Nephron (organoid): Measurements from ENCODE around the gene ZMYND10.

ENCODE experiments used
- H3K27ac Mint-ChIP-seq, 3 experiments: 2 replicates each; pipeline ENCODE4 v1.8.0; 2020; ENCODE audit warnings: mixed read lengths in 3 of 3, mild to moderate bottlenecking in 2 of 3, moderate library complexity in 1 of 3
- H3K27me3 Mint-ChIP-seq: 2 replicates; pipeline ENCODE4 v1.8.0; 2021; ENCODE audit warnings: low read depth, mild to moderate bottlenecking, moderate library complexity, mixed read lengths
- H3K36me3 Mint-ChIP-seq: 2 replicates; pipeline ENCODE4 v1.8.0; 2020; ENCODE audit warnings: low read depth, mixed read lengths
- H3K4me1 Mint-ChIP-seq: 2 replicates; pipeline ENCODE4 v1.8.0; 2020; ENCODE audit warnings: mixed read lengths
- H3K4me3 Mint-ChIP-seq, 3 experiments: 2 replicates each; pipeline ENCODE4 v1.8.0; 2020; ENCODE audit warnings: mild to moderate bottlenecking in 3 of 3, mixed read lengths in 3 of 3, moderate library complexity in 2 of 3
- H3K9me3 Mint-ChIP-seq: 2 replicates; pipeline ENCODE4 v1.8.0; 2020; ENCODE audit warnings: mixed read lengths
- CTCF ChIP-seq, 3 experiments: fragments of 200-600 bp; sonication (generic); IDR thresholded peaks; one replicate each; pipeline ENCODE4 v1.5.0; 2021; ENCODE audit warnings: antibody characterized with exemption in 3 of 3; ENCODE audit not compliant: unreplicated experiment in 3 of 3

Gene ZMYND10

GRCh38 chr3:50354850-50355249 lies 9.3 kb upstream of the ZMYND10 start:
- no peak overlapping the region for H3K27ac Mint-ChIP-seq
- peak overlapping the region in 2 of 3 experiments; percentile 15 to 38 for H3K4me3 Mint-ChIP-seq
- peaks cover 18% of the 10 kb centered on the region for H3K36me3 Mint-ChIP-seq
- peaks cover 47% of the 10 kb centered on the region for H3K4me1 Mint-ChIP-seq
- TF ChIP-seq CTCF (IDR thresholded peaks at IDR 0.05; ENCODE audit: unreplicated experiment in 3 of 3), result no peak
- no peaks in the 10 kb centered on the region for H3K9me3 Mint-ChIP-seq
- no peaks in the 10 kb centered on the region for H3K27me3 Mint-ChIP-seq

GRCh38 chr3:50354186-50354764 lies 8.7 kb upstream of the ZMYND10 start:
- Mint-ChIP-seq H3K36me3 (peaks cover 18% of the 10 kb centered on the region), H3K9me3 (no peaks in the 10 kb centered on the region), H3K4me1 (peaks cover 43% of the 10 kb centered on the region), H3K4me3 (peak overlapping the region; percentile 2 to 24 (median 18)), H3K27ac (no peak overlapping the region), H3K27me3 (no peaks in the 10 kb centered on the region)
- TF ChIP-seq CTCF (IDR thresholded peaks at IDR 0.05; ENCODE audit: unreplicated experiment in 3 of 3), result no peak

GRCh38 chr3:50353245-50354004 lies 7.9 kb upstream of the ZMYND10 start:
- no peak overlapping the region for H3K27ac Mint-ChIP-seq
- H3K4me3 Mint-ChIP-seq, result peak overlapping the region; percentile 27 to 71 (median 61)
- peaks cover 41% of the 10 kb centered on the region for H3K4me1 Mint-ChIP-seq
- no peaks in the 10 kb centered on the region for H3K27me3 Mint-ChIP-seq
- no peak for TF ChIP-seq CTCF (IDR thresholded peaks at IDR 0.05; ENCODE audit: unreplicated experiment in 3 of 3)
- peaks cover 18% of the 10 kb centered on the region for H3K36me3 Mint-ChIP-seq
- H3K9me3 Mint-ChIP-seq, result no peaks in the 10 kb centered on the region

GRCh38 chr3:50352781-50353180 lies 7.2 kb upstream of the ZMYND10 start:
- Mint-ChIP-seq H3K27me3 (no peaks in the 10 kb centered on the region), H3K9me3 (no peaks in the 10 kb centered on the region), H3K4me1 (peaks cover 36% of the 10 kb centered on the region), H3K36me3 (peaks cover 14% of the 10 kb centered on the region), H3K27ac (no peak overlapping the region), H3K4me3 (peak overlapping the region; percentile 55 to 71 (median 68))
- peak in 1 of 3 experiments; percentile 13 for TF ChIP-seq CTCF (IDR thresholded peaks at IDR 0.05; ENCODE audit: unreplicated experiment in 3 of 3)

GRCh38 chr3:50351323-50351697 lies 5.8 kb upstream of the ZMYND10 start:
- H3K27me3 Mint-ChIP-seq, result no peaks in the 10 kb centered on the region
- peak overlapping the region in 2 of 3 experiments; percentile 93 to 97 for H3K27ac Mint-ChIP-seq
- peaks cover 14% of the 10 kb centered on the region for H3K36me3 Mint-ChIP-seq
- H3K9me3 Mint-ChIP-seq, result no peaks in the 10 kb centered on the region
- peaks cover 25% of the 10 kb centered on the region for H3K4me1 Mint-ChIP-seq
- peak overlapping the region; percentile 96 to 97 (median 97) for H3K4me3 Mint-ChIP-seq
- no peak for TF ChIP-seq CTCF (IDR thresholded peaks at IDR 0.05; ENCODE audit: unreplicated experiment in 3 of 3)
